ENCODE measurements around the gene LTBP2.

The LTBP2 gene

DNA sequence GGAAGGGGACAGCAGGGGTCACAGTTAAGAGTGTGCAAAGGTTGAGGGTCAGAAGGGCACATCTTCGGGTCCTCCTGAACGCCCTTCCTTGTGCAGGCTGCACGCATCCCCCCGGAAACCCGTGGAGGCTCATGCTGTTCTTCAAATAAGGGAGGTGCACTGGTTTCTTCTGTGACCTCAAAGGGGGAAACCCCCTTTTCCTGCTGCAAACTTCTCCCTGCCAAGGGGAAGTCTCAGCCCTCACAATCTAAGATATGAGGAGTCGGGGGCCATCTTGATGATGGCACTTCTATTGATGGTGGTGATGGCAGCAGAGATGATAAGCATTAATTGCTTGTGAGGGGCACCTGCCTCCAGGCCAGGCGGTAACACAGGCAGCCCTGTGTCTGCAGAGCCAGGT, 78.5 kb downstream of the LTBP2 start:
- no peak for DNase-seq (ENCODE audit: low read depth in 1 of 2, low spot score in 1 of 2)
- no peak overlapping the region for H3K27ac ChIP-seq (replicated peaks)
- TF ChIP-seq POLR2AphosphoS5 (IDR thresholded peaks at IDR 0.05; ENCODE audit: low read depth) (no peak), REST (IDR thresholded peaks at IDR 0.05; ENCODE audit: insufficient replicate concordance, low read depth) (no peak), GABPA (IDR thresholded peaks at IDR 0.05; ENCODE audit: low read depth) (no peak), CTCF (IDR thresholded peaks at IDR 0.05; ENCODE audit: insufficient read depth, low read length) (no peak), SPI1 (IDR thresholded peaks at IDR 0.05; ENCODE audit: borderline replicate concordance, low read depth) (no peak)

GRCh38 chr14:74532246-74532645, 79.8 kb downstream of the LTBP2 start:
- TF ChIP-seq GABPA (IDR thresholded peaks at IDR 0.05; ENCODE audit: low read depth) (no peak), REST (IDR thresholded peaks at IDR 0.05; ENCODE audit: insufficient replicate concordance, low read depth) (no peak), SPI1 (IDR thresholded peaks at IDR 0.05; ENCODE audit: borderline replicate concordance, low read depth) (no peak), CTCF (IDR thresholded peaks at IDR 0.05; ENCODE audit: insufficient read depth, low read length) (no peak), POLR2AphosphoS5 (IDR thresholded peaks at IDR 0.05; ENCODE audit: low read depth) (no peak)
- H3K27me3 ChIP-seq (ENCODE audit: insufficient read depth, poor library complexity, severe bottlenecking) = no peaks in the 10 kb centered on the region
- H3K4me3 ChIP-seq (replicated peaks; ENCODE audit: insufficient read depth, low read length) = no peak overlapping the region
- no peak for DNase-seq (ENCODE audit: low read depth in 1 of 2, low spot score in 1 of 2)
- no peak overlapping the region for H3K27ac ChIP-seq (replicated peaks)

More for the DNA sequence above, 78.5 kb downstream of the LTBP2 start:
- Histone ChIP-seq H3K27me3 (ENCODE audit: insufficient read depth, poor library complexity, severe bottlenecking) (no peaks in the 10 kb centered on the region), H3K4me3 (replicated peaks; ENCODE audit: insufficient read depth, low read length) (no peak overlapping the region)

- TF ChIP-seq POLR2AphosphoS5 (IDR thresholded peaks at IDR 0.05; ENCODE audit: low read depth) (no peak), SPI1 (IDR thresholded peaks at IDR 0.05; ENCODE audit: borderline replicate concordance, low read depth) (no peak), REST (IDR thresholded peaks at IDR 0.05; ENCODE audit: insufficient replicate concordance, low read depth) (no peak), CTCF (IDR thresholded peaks at IDR 0.05; ENCODE audit: insufficient read depth, low read length) (no peak), GABPA (IDR thresholded peaks at IDR 0.05; ENCODE audit: low read depth) (no peak)
- no peaks in the 10 kb centered on the region for H3K27me3 ChIP-seq (ENCODE audit: insufficient read depth, poor library complexity, severe bottlenecking)
- H3K27ac ChIP-seq (replicated peaks) = no peak overlapping the region
- DNase-seq (ENCODE audit: low read depth in 1 of 2, low spot score in 1 of 2) = no peak
- H3K4me3 ChIP-seq (replicated peaks; ENCODE audit: insufficient read depth, low read length) = no peak overlapping the region
Measured at GRCh38 chr14:74531467-74531866, 80.6 kb downstream of the LTBP2 start.
